ENCODE data around the gene EFR3B.
"Not testable (repeated sequence)": the region's sequence is repeated elsewhere in the genome, so short reads cannot be mapped to it uniquely, and the experiment has no call there.

Gene EFR3B

DNA sequence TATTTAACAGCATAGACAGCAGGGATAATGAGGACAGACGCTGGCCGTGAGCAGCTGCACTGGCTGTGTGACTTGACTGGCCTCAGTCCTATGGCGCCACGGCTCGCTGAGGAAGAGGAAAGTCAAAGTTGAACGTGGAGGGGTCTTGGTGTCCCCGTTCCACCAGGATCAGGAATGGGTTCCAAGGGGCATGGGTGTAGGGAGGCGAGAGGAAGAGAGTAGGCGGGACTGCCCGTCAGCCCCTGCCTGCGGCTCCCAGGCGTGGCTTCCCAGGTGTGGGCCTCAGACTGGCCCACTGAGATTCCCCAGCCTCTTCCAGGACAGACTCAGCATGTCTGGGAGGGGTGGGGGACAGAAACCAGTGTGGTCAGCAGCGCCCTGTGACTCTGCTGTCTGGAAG, 75.1 kb downstream of the EFR3B start:
- DNase-seq (ENCODE audit: low read depth) = no peak
- TF ChIP-seq MYC (IDR thresholded peaks at IDR 0.05; ENCODE audit: low read depth, low read length) = no peak
- TF ChIP-seq, protein P1, sequence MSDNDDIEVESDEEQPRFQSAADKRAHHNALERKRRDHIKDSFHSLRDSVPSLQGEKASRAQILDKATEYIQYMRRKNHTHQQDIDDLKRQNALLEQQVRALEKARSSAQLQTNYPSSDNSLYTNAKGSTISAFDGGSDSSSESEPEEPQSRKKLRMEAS (IDR thresholded peaks at IDR 0.05; ENCODE audit: low read depth, low read length) = no peak
- TF ChIP-seq, protein P2, sequence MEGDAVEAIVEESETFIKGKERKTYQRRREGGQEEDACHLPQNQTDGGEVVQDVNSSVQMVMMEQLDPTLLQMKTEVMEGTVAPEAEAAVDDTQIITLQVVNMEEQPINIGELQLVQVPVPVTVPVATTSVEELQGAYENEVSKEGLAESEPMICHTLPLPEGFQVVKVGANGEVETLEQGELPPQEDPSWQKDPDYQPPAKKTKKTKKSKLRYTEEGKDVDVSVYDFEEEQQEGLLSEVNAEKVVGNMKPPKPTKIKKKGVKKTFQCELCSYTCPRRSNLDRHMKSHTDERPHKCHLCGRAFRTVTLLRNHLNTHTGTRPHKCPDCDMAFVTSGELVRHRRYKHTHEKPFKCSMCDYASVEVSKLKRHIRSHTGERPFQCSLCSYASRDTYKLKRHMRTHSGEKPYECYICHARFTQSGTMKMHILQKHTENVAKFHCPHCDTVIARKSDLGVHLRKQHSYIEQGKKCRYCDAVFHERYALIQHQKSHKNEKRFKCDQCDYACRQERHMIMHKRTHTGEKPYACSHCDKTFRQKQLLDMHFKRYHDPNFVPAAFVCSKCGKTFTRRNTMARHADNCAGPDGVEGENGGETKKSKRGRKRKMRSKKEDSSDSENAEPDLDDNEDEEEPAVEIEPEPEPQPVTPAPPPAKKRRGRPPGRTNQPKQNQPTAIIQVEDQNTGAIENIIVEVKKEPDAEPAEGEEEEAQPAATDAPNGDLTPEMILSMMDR (IDR thresholded peaks at IDR 0.05; ENCODE audit: low read depth, low read length) = no peak
- no peak overlapping the region for H3K4me3 ChIP-seq (ENCODE audit: low read depth, low read length)

DNA sequence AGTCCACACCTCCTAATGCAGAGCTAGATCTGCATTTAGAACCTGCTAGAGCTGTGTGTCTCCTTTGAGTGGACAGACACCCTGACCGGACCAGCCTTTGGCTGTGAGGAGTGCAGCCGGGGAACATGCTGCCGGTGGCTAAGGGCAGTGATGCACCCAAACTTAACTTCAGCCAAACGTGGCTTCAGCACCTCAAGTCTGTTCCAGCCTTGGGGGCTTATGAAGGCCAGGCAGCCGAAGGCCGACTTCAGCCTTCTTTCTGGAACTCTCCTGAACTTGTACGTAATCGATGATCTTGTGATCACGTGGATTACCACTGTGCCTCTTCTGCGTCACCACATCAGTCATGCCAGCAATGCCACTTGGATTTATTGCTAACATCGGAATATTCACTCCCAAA, 77.4 kb downstream of the EFR3B start:
- H3K4me3 ChIP-seq (ENCODE audit: low read depth, low read length) = no peak overlapping the region
- TF ChIP-seq, protein P1 (IDR thresholded peaks at IDR 0.05; ENCODE audit: low read depth, low read length) = no peak
- no peak for TF ChIP-seq POLR2A (IDR thresholded peaks at IDR 0.05; ENCODE audit: extremely low read depth, insufficient read length)
- TF ChIP-seq, protein P2 (IDR thresholded peaks at IDR 0.05; ENCODE audit: low read depth, low read length) = no peak
- TF ChIP-seq MYC (IDR thresholded peaks at IDR 0.05; ENCODE audit: low read depth, low read length) = no peak
- no peak for DNase-seq (ENCODE audit: low read depth)

DNA sequence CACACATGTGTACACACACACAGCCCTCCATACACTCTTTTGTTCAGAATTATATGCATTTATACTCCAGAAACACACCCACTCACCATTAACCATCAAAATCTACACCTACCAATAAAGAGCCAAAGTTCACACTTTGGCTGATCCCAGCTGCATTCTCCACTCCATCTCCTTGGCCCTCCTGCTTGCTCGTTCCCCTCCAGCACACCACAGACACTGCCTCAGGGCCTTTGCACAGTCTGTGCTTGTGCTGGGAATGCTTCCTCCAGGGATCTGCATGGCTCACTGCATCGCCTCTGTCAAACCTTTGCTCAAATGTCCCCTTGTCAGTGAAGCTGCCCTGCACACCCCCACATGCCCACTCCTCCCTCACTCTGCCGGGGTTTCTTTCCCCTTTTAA, 80.5 kb downstream of the EFR3B start:
- TF ChIP-seq, protein P1 (IDR thresholded peaks at IDR 0.05; ENCODE audit: low read depth, low read length) = no peak
- TF ChIP-seq, protein P2 (IDR thresholded peaks at IDR 0.05; ENCODE audit: low read depth, low read length) = no peak
- TF ChIP-seq MYC (IDR thresholded peaks at IDR 0.05; ENCODE audit: low read depth, low read length) (no peak), POLR2A (IDR thresholded peaks at IDR 0.05; ENCODE audit: extremely low read depth, insufficient read length) (no peak)
- no peak for DNase-seq (ENCODE audit: low read depth)
- no peak overlapping the region for H3K4me3 ChIP-seq (ENCODE audit: low read depth, low read length)

DNA sequence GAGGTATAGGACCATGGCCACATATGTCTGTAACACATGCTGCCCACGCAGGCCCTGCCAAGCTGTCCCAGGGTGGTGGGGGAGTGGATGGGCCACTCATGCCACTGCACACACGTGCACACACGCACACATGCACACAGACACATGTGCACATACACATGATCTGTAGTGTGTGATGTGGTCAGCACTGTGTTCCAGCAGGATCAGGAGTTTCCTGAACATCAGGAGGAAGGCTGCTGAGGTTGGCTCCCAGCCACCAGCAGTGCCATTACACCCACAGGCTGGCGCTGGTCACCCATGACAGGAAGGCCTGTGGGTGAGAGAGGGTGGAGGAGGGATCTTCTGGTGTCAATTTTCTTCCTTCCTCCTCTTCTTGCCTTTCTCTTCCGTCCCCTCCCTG, 81.8 kb downstream of the EFR3B start:
- no peak for TF ChIP-seq POLR2A (IDR thresholded peaks at IDR 0.05; ENCODE audit: extremely low read depth, insufficient read length)
- TF ChIP-seq, protein P1 (IDR thresholded peaks at IDR 0.05; ENCODE audit: low read depth, low read length) = no peak
- TF ChIP-seq, protein P2 (IDR thresholded peaks at IDR 0.05; ENCODE audit: low read depth, low read length) = no peak
- TF ChIP-seq MYC (IDR thresholded peaks at IDR 0.05; ENCODE audit: low read depth, low read length) = no peak
- H3K4me3 ChIP-seq (ENCODE audit: low read depth, low read length) = no peak overlapping the region
- no peak for DNase-seq (ENCODE audit: low read depth)

DNA sequence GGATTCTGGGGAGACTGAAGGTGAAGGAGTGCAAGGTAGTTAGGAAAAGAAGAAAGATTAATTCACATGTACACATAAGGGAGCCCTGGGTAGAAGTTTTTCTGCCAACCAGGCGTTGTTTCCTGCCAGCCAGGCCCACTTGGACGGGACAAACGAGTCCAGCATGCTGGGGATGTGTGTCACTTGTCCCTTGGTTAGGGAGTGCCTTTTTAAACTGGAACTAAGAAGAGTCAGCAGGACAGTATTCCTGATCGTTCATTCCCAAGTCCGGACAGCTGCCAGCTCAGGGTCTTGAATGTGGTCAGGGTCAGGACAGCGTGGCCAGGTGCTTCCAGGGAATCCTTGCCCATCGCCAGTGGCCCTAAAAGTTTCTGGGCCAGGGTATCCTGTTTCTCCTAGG, 83.3 kb downstream of the EFR3B start:
- no peak for TF ChIP-seq MYC (IDR thresholded peaks at IDR 0.05; ENCODE audit: low read depth, low read length)
- no peak for TF ChIP-seq POLR2A (IDR thresholded peaks at IDR 0.05; ENCODE audit: extremely low read depth, insufficient read length)
- TF ChIP-seq, protein P1 (IDR thresholded peaks at IDR 0.05; ENCODE audit: low read depth, low read length) = no peak
- TF ChIP-seq, protein P2 (IDR thresholded peaks at IDR 0.05; ENCODE audit: low read depth, low read length) = no peak
- no peak overlapping the region for H3K4me3 ChIP-seq (ENCODE audit: low read depth, low read length)
- DNase-seq (ENCODE audit: low read depth) = no peak

DNA sequence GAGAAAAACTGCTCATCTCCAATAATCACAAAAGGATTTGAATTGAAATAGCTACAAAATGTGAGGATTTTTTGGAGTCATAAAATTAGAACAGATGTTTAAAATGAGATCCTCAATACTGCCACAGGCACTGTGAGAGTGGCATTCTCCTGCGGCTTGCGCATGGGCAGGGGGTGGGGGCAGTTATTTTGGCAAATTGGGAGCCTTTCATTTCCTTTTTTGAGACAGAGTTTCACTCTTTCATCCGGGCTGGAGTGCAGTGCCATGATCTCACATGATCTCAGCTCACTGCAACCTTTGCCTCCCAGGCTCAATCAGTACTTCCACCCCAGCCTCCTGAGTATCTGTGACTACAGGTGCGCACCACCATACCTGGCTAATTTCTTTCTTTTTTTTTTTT, 84.1 kb downstream of the EFR3B start:
- no peak overlapping the region for H3K4me3 ChIP-seq (ENCODE audit: low read depth, low read length)
- TF ChIP-seq MYC (IDR thresholded peaks at IDR 0.05; ENCODE audit: low read depth, low read length) = no peak
- TF ChIP-seq, protein P1 (IDR thresholded peaks at IDR 0.05; ENCODE audit: low read depth, low read length) = no peak
- DNase-seq (ENCODE audit: low read depth) = no peak

DNA sequence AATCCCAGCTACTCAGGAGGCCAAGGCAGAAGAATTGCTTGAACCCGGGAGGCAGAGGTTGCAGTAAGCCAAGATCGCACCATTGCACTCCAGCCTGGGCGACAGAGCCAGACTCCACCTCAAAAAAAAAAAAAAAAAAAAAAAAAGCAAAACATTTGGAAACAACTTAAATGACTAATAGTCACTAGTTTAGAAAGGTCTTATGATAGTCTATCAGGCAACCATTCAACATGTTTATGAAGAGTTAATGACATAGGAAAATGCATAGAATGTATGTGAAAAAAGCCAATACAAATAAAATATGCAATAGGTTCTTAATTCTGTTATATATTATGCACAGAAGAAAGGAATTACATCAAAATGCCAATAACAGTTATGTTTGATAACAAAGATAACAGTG, 85.2 kb downstream of the EFR3B start:
- DNase-seq (ENCODE audit: low read depth); H3K4me3 ChIP-seq (ENCODE audit: low read depth, low read length): not testable (repeated sequence)

Measured in NB4 (cell line).